HG02588 (cell line): ENCODE results near the gene MC3R.

Experiments used
- ATAC-seq: cut with Tn5 transposase; IDR thresholded peaks from one replicate; pipeline ENCODE4 v1.9.1; 2021; ENCODE audit warnings: mild to moderate bottlenecking, moderate library complexity; ENCODE audit not compliant: unreplicated experiment

Gene MC3R

GRCh38 chr20:56249244-56249955, 868 bp downstream of the MC3R start:
- no peak for ATAC-seq

GRCh38 chr20:56249956-56250355, 1.4 kb downstream of the MC3R start:
- no peak for ATAC-seq

GRCh38 chr20:56257604-56258003, 9.1 kb downstream of the MC3R start:
- no peak for ATAC-seq

GRCh38 chr20:56259948-56260347, 11.4 kb downstream of the MC3R start:
- no peak for ATAC-seq

- ATAC-seq, result no peak
Observed at GRCh38 chr20:56268536-56268935, 20.0 kb downstream of the MC3R start.

- ATAC-seq, result no peak
Observed at GRCh38 chr20:56271974-56272373, 23.4 kb downstream of the MC3R start.

- ATAC-seq, result no peak
Observed at GRCh38 chr20:56273491-56273890, 25.0 kb downstream of the MC3R start.

GRCh38 chr20:56274156-56274555, 25.6 kb downstream of the MC3R start:
- ATAC-seq, result no peak

GRCh38 chr20:56278196-56278595, 29.7 kb downstream of the MC3R start:
- ATAC-seq, result no peak

GRCh38 chr20:56285496-56285895, 37.0 kb downstream of the MC3R start:
- no peak for ATAC-seq

GRCh38 chr20:56289652-56290051, 41.1 kb downstream of the MC3R start:
- no peak for ATAC-seq

GRCh38 chr20:56299362-56299761, 50.8 kb downstream of the MC3R start:
- no peak for ATAC-seq
